ENCODE results near the gene WWOX. TPM values are rescaled to one million over a fixed set of nuclear protein-coding genes. Genes with fewer than 3 reads are reported as not detected.

WWOX gene
- total and polyA plus RNA-seq, 7 donors: 7.1 to 46.8 (median 16.1) TPM

GRCh38 chr16:78552106-78552675 is 452.7 kb downstream of the WWOX start:
- intact Hi-C loops (cut with DNase I): no loop called here
- 70 to 83% methylated on average over 16 of the region's 16 CpGs for WGBS, 2 donors
- no peak overlapping the region for H3K27ac ChIP-seq
- no peak overlapping the region for H3K4me3 ChIP-seq
- H3K4me1 ChIP-seq: no peaks in the 10 kb centered on the region
- no peak for DNase-seq
- H3K36me3 ChIP-seq: no peaks in the 10 kb centered on the region
- no peaks in the 10 kb centered on the region for H3K27me3 ChIP-seq
- H3K9me3 ChIP-seq: no peaks in the 10 kb centered on the region
- no peak for TF ChIP-seq CTCF (IDR thresholded peaks at IDR 0.05)
- no peak for TF ChIP-seq POLR2A (IDR thresholded peaks at IDR 0.05)
- TF ChIP-seq POLR2AphosphoS5 (IDR thresholded peaks at IDR 0.05): no peak
- no peak for TF ChIP-seq EP300 (IDR thresholded peaks at IDR 0.05)

DNA sequence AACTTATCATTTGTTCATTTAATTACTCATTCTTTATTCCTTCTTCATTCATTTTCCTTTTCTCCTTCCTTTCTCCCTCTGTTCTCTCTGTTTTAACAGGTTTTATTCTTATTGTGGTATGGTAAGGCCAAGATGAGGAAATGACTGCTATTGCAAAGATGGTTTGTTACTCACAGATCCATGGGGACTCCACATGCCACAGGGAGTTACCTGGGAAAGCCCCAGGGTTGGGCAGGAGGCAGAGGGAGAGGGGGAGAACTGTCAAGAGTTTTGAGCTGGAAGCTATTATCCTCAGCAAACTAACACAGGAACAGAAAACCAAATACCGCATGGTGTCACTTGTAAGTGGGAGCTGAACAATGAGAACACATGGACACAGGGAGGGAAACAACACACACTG is 453.3 kb downstream of the WWOX start:
- no peaks in the 10 kb centered on the region for H3K9me3 ChIP-seq
- H3K36me3 ChIP-seq: no peaks in the 10 kb centered on the region
- TF ChIP-seq POLR2A (IDR thresholded peaks at IDR 0.05) (no peak), POLR2AphosphoS5 (IDR thresholded peaks at IDR 0.05) (no peak), CTCF (IDR thresholded peaks at IDR 0.05) (no peak), EP300 (IDR thresholded peaks at IDR 0.05) (no peak)
- H3K27me3 ChIP-seq: no peaks in the 10 kb centered on the region
- no peaks in the 10 kb centered on the region for H3K4me1 ChIP-seq
- intact Hi-C loops (cut with DNase I): no loop called here
- DNase-seq: no peak
- WGBS, 2 donors: 92 to 95% methylated on average over 1 of the region's 1 CpG
- no peak overlapping the region for H3K4me3 ChIP-seq
- H3K27ac ChIP-seq: no peak overlapping the region

DNA sequence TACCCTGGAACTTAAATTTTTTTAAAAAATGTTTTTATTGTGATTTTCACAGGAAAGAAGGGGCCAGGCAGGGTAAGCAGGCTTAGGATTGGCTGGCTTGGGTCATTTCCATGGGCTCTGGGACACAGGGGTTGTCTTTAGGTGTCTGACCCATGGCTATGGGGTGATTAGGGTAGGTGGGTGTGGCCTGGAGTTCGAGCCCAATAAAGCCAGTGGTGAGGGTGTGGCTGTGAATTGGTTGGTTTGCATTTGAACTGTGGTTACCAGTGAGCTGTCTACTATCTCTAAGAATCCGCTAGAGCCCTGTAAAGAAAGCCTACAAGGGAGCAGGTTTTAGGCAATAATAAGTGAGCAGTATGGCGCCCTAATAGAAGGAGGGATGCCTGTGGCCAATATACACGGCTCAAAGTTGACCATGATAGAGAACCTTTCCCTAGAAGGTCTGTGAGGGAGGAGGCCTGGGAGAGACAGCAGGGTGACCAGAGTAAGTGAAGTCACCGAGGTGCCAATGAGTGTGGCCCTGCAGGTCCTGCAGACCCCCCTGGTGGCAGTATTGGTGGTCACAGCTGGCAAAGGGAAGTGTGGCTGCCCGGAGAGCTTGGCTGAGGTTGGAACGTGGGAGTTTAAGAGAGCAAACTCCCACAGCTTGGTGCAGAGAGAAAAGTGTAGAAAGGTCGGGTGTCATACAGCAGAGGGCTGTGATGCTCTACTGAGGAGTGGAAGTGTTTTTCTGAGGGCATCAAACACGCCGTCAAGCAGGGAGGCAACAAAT is 454.0 kb downstream of the WWOX start:
- Histone ChIP-seq H3K4me1 (no peaks in the 10 kb centered on the region), H3K4me3 (no peak overlapping the region), H3K36me3 (no peaks in the 10 kb centered on the region), H3K9me3 (no peaks in the 10 kb centered on the region), H3K27me3 (no peaks in the 10 kb centered on the region), H3K27ac (no peak overlapping the region)
- 77 to 89% methylated on average over 10 of the region's 10 CpGs for WGBS, 2 donors
- no peak for DNase-seq
- TF ChIP-seq POLR2A (IDR thresholded peaks at IDR 0.05) (no peak), EP300 (IDR thresholded peaks at IDR 0.05) (no peak), CTCF (IDR thresholded peaks at IDR 0.05) (no peak), POLR2AphosphoS5 (IDR thresholded peaks at IDR 0.05) (no peak)
- intact Hi-C loops (cut with DNase I): no loop called here

DNA sequence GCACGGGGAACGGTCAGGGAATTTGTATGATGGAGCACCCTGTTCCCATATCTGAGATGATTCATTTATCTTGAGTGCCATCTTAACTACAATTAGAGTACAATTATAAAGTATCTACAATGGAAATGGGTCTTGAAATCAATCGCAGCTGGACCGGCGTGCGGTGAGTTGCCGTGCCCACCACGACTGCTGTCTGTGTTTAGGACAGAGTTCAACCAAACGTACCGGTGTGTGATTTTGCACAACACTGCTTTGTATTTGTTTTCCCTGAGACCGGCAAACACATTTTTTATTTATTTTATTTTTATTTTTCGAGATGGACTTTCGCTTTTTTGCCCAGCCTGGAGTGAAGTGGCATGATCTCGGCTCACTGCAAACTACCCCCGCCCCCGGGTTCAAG is 457.0 kb downstream of the WWOX start:
- Histone ChIP-seq H3K27me3 (no peaks in the 10 kb centered on the region), H3K36me3 (no peaks in the 10 kb centered on the region), H3K4me1 (no peaks in the 10 kb centered on the region), H3K4me3 (no peak overlapping the region), H3K27ac (no peak overlapping the region), H3K9me3 (no peaks in the 10 kb centered on the region)
- no peak for DNase-seq
- intact Hi-C loops (cut with DNase I): no loop called here
- 96 to 97% methylated on average over 16 of the region's 16 CpGs for WGBS, 2 donors
- no peak for TF ChIP-seq POLR2A (IDR thresholded peaks at IDR 0.05)
- TF ChIP-seq CTCF (IDR thresholded peaks at IDR 0.05): no peak
- TF ChIP-seq POLR2AphosphoS5 (IDR thresholded peaks at IDR 0.05): no peak
- TF ChIP-seq EP300 (IDR thresholded peaks at IDR 0.05): no peak
